Activated CD4-positive, alpha-beta T cell treated with anti-CD3 and anti-CD28 coated beads for 48 hours (primary cell): ENCODE results near the gene ARHGAP42.
"Not testable (repeated sequence)": the region's sequence is repeated elsewhere in the genome, so short reads cannot be mapped to it uniquely, and the experiment has no call there.

ENCODE experiments used
- DNase-seq: peaks from one replicate; pipeline ENCODE4 v3.0.0-alpha.2; 2020

The ARHGAP42 gene

GRCh38 chr11:100731471-100731870 lies 44.4 kb downstream of the ARHGAP42 start:
- no peak for DNase-seq

GRCh38 chr11:100732949-100733348 lies 45.9 kb downstream of the ARHGAP42 start:
- no peak for DNase-seq

- DNase-seq, result no peak
Measured at GRCh38 chr11:100734743-100735527, 47.8 kb downstream of the ARHGAP42 start.

- DNase-seq, result no peak
Measured at GRCh38 chr11:100735949-100736675, 49.0 kb downstream of the ARHGAP42 start.

GRCh38 chr11:100738701-100739270 lies 51.7 kb downstream of the ARHGAP42 start:
- no peak for DNase-seq

GRCh38 chr11:100739666-100740065 lies 52.6 kb downstream of the ARHGAP42 start:
- no peak for DNase-seq

- DNase-seq, result no peak
Measured at GRCh38 chr11:100740440-100740839, 53.4 kb downstream of the ARHGAP42 start.

- no peak for DNase-seq
Measured at GRCh38 chr11:100741866-100742625, 55.0 kb downstream of the ARHGAP42 start.

GRCh38 chr11:100746448-100746847 lies 59.4 kb downstream of the ARHGAP42 start:
- no peak for DNase-seq

- DNase-seq, result no peak
Measured at GRCh38 chr11:100748153-100748552, 61.1 kb downstream of the ARHGAP42 start.

- not testable (repeated sequence) for DNase-seq
Measured at GRCh38 chr11:100749887-100750565, 62.9 kb downstream of the ARHGAP42 start.

- DNase-seq, result not testable (repeated sequence)
Measured at GRCh38 chr11:100750566-100750891, 63.4 kb downstream of the ARHGAP42 start.

- no peak for DNase-seq
Measured at GRCh38 chr11:100752371-100753171, 65.5 kb downstream of the ARHGAP42 start.

- DNase-seq, result no peak
Measured at GRCh38 chr11:100753172-100753543, 66.1 kb downstream of the ARHGAP42 start.

- no peak for DNase-seq
Measured at GRCh38 chr11:100753571-100753970, 66.5 kb downstream of the ARHGAP42 start.

GRCh38 chr11:100756559-100756958 lies 69.5 kb downstream of the ARHGAP42 start:
- no peak for DNase-seq

GRCh38 chr11:100757646-100758045 lies 70.6 kb downstream of the ARHGAP42 start:
- DNase-seq, result no peak

GRCh38 chr11:100759106-100759505 lies 72.0 kb downstream of the ARHGAP42 start:
- no peak for DNase-seq

- DNase-seq, result no peak
Measured at GRCh38 chr11:100759856-100760255, 72.8 kb downstream of the ARHGAP42 start.

- no peak for DNase-seq
Measured at GRCh38 chr11:100760744-100761143, 73.7 kb downstream of the ARHGAP42 start.

GRCh38 chr11:100761841-100762240 lies 74.8 kb downstream of the ARHGAP42 start:
- no peak for DNase-seq

GRCh38 chr11:100766764-100767163 lies 79.7 kb downstream of the ARHGAP42 start:
- DNase-seq, result no peak
